IPS-NIHi7 (cell line): ENCODE results near the gene NIP7.
"Not testable (repeated sequence)": the region's sequence is repeated elsewhere in the genome, so short reads cannot be mapped to it uniquely, and the experiment has no call there.

Source experiments
- DNase-seq: peaks from one replicate; pipeline ENCODE4 v3.0.0; 2012; ENCODE audit warnings: mixed read lengths; ENCODE audit errors: extremely low spot score

Gene NIP7

GRCh38 chr16:69339289-69340094 is at the start of gene NIP7, which contains the start of gene COG8:
TSS of gene NIP7 (plus strand) at chr16:69339772. CDS start at chr16:69339830, 58 bp downstream.
TSS of gene COG8 (minus strand) at chr16:69339564. CDS start at chr16:69339552, 12 bp downstream.
- peak; percentile 96 for DNase-seq

DNA sequence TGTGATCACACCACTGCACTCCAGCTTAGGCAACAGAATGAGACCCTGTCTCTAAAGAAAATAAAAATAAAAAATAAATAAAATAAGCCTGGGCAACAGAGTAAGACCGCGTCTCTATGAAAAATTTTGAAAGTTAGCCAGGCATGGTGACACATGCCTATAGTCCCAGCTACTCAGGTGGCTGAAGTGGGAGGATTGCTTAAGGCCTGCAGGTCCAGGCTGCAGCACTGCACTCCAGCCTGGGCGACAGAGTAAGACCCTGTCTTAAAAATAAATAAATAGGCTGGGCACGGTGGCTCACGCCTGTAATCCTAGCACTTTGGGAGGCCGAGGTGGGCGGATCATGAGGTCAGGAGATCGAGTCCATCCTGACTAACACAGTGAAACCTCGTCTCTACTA is 47.9 kb upstream of the NIP7 start:
- not testable (repeated sequence) for DNase-seq

- DNase-seq, result no peak
Observed at GRCh38 chr16:69293401-69293800, 46.2 kb upstream of the NIP7 start.

- no peak for DNase-seq
Observed at GRCh38 chr16:69294051-69294450, 45.5 kb upstream of the NIP7 start.

DNA sequence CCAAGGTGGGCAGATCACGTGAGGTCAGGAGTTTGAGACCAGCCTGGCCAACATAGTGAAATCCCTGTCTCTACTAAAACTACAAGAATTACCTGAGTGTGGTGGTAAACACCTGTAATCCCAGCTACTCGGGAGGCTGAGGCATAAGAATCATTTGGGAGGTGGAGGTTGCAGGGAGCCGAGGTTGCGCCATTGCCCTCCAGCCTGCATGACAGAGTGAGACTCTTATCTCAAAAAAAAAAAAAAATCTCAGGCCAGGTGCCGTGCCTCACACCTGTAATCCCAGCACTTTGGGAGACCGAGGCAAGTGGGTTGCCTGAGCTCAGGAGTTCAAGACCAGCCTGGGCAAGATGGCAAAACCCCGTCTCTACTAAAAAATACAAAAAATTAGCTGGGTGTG is 42.8 kb upstream of the NIP7 start:
- not testable (repeated sequence) for DNase-seq

DNA sequence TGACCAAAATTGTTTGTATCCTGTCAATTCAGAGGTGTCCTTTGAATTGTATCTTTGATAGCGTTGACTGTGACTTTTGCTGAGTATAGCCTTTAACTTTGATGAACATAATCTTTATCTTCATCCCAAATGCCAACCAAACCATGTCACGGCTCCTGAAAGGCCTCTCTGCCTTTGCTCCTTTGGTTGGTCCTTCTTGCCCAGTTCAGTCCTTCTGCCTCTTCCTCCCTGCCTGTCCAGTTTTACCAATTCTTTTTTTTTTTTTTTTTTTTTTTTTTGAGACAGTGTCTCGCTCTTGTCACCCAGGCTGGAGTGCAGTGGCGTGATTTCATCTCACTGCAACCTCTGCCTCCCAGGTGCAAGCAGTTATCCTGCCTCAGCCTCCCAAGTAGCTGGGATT is 41.3 kb upstream of the NIP7 start:
- DNase-seq, result no peak

DNA sequence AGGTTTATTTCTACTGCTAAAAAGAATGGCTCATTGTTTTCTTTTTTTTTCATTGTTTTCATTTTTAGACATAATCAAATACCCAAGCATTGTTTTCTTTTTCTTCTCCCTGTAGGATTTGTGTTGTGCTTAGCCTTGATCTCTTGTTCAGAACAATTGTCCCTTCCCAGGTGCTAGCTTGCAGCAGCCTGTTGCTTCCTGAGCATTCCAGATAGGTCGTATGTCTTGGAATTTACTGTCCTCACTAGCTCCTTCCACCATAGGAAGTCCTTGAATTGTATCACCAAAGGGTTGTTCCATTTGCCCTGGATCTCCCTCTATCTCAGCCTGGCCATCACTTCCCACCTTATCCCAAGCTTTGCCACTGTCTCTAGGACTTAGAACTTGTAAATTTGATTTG is 38.4 kb upstream of the NIP7 start:
- no peak for DNase-seq

GRCh38 chr16:69301861-69302260 is 37.7 kb upstream of the NIP7 start:
- no peak for DNase-seq

GRCh38 chr16:69302301-69302700 is 37.3 kb upstream of the NIP7 start:
- no peak for DNase-seq

DNA sequence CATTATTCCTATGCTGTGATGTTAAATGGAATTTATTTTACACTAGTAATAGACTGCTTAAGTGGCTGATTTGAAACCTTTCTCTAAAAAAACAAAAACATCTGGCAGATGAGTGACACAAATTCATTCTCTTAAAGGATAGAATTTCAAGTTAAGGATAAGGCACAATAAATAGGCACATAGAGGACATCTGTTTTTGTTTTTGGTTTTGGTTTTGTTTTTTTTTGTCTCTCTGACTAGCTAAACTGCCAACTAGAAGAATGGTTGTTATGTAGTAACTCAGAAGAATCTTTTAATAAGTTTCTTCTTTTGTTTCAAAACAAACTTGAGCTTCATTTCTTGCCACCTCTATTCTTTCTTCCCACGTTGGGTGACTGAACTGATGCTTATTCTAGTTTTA is 33.5 kb upstream of the NIP7 start:
- no peak for DNase-seq

DNA sequence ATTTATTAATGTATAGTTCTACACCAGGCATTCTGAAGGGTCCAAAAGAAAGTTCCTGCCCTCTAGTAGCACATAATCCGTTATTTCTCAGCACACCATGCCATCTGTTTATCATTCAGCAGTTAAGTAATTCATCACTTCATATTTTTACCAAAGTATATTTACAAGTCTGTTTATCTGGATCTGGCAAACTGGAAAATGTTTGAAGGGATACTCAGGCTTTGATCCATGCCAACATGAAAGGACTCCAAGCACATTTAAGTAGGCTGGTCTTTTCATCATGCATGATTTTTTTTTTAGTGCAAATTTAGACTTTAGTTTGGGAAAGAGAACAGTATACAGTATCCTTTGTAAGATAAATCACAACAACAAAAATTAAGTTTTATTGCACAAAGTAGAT is 32.5 kb upstream of the NIP7 start:
- no peak for DNase-seq

DNA sequence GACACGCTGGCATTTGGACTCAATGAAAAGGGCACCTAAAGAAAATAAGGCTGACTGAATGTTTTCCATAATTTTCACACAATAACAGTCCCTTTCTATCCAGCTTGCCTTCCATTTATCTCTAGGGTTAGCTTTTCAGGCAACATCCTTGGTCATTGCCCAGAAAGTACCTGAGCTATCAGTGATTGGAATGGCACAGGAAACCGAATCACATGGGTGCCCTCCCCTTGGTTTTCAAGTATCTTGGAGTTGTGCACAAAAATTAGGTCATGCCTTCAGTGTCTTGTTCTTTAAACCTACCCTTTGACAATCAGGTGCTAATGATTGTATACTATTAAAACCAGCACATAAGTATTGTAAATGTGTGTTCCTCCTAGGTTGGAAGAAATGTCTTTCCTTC is 31.7 kb upstream of the NIP7 start:
- DNase-seq, result no peak

DNA sequence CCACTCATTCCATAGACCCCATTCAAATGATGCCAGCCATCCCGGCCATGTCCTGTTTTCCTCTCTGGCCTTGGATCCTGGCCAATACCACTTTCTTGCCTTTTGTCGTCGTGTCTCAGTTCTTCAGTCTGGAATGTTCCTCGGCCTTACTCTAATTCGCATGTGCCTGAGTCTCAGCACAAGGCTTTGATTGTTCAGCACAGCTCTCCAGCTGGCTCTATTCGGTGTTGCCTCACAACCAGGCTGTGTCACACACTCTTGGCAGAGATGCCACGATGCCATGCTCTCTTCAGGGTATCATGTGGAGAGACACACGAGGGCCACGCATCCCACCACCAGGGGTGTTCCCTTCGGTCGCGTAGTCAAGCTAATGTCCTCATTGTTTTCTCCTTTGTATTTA is 30.3 kb upstream of the NIP7 start:
- DNase-seq, result no peak

DNA sequence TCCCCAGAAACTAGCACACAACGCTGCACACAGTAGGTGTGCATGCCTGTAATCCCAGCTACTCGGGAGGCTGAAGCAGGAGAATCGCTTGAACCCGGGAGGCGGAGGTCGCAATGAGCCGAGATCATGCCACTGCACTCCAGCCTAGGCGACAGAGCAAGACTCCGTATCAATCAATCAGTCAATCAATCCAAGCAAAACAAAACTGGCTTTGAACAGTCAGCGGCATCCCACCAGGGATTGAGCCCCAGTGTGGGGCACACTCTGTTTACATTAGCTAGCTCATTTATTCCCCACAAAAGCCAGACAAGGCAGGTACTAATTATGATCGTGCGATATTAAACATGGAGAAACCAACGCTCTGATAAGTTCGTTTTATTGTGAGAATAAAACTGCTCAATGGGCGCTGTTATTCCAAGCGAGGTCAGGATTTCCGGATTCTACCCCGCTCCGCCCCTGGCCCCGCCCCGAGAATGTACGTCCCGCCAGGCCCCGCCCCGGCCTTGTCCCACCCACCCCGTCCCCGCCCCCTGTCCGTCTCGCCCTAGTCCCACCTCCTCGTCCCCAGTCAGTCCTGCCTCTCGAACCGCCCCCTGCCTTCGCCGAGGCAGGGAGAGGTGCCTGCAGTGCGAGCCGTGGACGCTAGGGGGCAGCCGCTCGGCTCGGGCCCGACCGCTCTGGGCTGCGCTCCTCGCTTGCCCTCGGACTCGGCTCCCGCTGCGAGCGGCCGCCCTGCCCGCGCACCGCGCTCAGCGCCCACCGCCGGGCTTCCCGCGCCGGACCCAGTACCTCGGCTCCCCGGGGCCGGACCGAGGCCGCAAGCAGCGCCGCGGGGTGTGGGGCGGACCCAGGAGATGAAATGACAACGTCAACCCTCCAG is 28.7 kb upstream of the NIP7 start, which contains the start of gene VPS4A:
Gene VPS4A (plus strand): TSS at position 698 of the 880 bp plus-strand sequence. CDS start 162 bp downstream, at position 860.
- peak; percentile 99 for DNase-seq

GRCh38 chr16:69311533-69312387 is 27.8 kb upstream of the NIP7 start:
- peak; percentile 63 for DNase-seq

- no peak for DNase-seq
Observed at GRCh38 chr16:69313469-69313868, 26.1 kb upstream of the NIP7 start.

DNA sequence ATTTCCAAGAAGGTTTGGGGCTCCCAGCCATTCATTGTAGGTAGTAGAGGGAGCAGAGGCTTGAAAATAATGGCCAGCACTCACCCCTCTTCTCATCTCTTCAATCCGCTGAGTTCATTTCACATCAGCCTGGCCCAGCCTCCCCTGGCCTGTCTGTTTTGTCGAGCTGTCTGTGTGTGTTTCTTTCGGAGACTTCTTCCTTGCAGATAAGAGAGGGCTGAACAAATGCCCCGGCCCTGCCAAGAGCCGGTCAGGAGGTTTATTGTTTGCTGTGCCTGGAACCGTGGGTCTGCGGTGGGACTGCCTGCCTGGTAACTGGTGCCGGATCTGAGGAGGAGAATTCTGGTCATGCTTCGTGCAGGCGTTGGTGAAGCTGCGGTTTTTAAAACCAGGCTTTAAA is 25.0 kb upstream of the NIP7 start:
- DNase-seq, result no peak

DNA sequence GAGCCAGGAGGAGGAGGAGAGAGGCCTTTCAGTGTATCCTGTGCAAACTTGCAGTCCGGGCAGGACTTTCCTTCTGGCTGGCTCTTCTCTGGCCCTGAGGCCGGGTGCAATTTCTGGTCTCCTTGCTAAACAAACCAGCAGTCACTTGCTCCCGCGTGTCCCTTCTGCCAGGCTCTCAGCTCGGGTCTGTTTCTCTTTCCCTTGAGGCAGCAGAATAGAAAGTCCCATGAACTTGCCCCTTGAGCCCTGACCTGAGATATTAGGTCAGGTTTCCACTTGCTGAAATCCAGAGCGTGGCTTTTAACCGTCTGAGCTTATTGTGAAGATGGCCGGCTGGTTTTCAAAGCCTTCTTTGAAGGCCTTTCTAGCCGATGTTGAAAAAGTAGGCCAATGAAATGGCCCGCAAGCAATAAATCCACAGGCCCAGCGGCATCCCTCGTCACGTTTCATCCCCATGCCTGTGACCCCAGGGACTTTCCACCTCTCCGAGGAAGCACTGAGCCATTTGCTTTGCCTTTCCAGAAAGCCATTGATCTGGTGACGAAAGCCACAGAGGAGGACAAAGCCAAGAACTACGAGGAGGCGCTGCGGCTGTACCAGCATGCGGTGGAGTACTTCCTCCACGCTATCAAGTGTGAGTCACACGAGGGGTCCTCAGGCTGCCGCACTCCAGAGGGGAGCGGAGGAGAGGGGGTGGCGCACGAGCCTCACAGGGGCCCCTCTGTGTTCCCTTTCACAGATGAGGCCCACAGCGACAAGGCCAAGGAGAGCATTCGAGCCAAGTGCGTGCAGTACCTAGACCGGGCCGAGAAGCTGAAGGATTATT is 23.9 kb upstream of the NIP7 start:
- DNase-seq, result no peak

DNA sequence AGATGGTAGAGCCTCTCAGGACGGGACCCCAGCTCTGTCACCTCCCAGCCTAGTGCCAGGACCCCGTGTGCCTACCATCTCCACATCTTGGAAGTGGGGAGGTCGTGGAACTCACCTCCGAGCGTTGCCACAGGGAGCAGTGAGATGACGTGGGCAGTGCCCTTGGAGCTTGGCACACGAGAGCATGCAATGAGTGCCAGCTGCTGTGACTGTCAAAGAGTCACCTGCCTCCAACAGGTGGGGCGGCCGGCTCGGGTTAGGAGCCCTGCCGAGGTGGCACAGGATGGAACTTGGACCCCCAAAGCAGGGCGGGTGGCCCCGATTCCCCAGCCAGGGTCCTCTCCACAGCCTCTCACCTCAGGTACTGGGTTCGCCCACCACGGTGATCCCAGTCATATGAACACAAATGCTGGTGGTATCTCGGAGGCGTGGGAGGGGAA is 23.0 kb upstream of the NIP7 start:
- no peak for DNase-seq

DNA sequence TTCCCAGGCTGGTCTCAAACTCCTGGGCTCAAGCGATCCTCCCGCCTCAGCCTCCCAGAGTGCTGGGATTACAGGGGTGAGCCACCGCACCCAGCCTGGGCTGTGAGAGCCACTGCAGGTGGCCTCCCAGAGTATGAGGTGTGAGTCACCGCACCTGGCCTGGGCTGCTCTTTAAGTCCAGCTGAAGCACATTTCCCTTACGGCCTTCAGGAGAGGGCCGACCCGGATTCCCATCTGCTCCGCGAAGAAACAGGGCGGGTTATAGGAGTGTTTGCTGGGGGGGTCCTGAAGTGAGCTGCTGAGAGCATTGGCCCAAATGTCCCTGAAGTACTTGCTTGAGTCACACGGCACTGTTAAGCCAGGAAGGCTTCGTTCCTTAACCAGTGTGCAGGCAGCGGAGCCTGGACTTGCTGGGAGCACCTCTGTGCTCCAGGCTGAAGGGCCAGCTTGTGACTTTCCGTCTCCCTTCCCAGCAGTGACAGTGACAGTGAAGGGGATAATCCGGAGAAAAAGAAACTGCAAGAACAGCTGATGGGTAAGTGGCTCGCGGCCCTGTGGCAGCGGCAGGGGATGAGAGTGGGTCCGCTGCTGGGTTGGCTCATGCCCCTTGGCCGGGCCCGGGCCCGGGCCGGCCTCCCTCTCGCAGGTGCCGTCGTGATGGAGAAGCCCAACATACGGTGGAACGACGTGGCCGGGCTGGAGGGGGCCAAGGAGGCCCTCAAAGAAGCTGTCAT is 21.2 kb upstream of the NIP7 start:
- no peak for DNase-seq
